ENCODE data around the gene TSC22D1.

DNA sequence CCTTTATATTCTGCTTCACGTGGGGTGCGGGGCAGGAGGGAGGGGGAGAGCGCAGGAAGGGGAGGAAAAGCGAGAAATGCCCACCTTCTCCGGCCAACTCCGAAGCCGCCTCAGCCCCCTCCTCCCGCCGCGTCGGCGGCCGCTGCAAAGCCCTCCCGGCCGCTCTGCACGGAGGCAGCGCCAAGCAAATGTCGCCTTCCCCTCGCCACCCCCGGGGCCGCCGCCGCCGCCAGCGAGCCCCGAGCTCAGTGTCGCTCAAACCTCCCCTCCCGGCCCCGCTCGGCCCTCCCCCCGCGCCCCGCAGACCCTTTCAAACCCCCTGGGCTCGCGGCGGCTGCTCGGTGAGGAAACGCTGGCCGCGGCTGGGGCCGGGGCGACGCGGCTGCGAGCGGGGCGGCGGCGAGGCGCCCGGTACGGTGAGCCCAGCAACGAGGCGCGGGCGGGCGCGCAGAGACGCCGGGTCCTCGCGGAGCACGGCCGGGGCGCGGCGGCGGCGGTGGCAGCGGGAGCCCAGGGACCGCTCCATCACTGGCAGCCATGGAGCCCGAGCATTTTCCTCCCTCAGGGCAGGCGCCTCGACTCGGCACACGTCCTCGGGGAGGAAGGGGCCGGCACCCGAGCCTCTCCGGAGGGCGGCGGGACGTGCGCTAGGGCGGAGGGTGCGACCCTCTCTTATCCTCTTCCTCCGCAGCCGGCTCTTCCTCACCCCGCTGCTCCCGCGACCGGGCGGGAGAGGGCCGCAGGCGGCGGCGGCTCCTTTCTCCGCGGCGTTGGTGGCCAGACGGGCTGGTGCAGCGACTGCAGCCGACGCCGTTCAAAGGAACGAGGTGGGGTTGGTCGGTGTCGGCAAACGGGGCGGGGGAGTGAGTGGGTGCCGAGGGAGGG is 463 bp upstream of the TSC22D1 start:
- TF ChIP-seq, protein P1, sequence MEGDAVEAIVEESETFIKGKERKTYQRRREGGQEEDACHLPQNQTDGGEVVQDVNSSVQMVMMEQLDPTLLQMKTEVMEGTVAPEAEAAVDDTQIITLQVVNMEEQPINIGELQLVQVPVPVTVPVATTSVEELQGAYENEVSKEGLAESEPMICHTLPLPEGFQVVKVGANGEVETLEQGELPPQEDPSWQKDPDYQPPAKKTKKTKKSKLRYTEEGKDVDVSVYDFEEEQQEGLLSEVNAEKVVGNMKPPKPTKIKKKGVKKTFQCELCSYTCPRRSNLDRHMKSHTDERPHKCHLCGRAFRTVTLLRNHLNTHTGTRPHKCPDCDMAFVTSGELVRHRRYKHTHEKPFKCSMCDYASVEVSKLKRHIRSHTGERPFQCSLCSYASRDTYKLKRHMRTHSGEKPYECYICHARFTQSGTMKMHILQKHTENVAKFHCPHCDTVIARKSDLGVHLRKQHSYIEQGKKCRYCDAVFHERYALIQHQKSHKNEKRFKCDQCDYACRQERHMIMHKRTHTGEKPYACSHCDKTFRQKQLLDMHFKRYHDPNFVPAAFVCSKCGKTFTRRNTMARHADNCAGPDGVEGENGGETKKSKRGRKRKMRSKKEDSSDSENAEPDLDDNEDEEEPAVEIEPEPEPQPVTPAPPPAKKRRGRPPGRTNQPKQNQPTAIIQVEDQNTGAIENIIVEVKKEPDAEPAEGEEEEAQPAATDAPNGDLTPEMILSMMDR (conservative IDR thresholded peaks at IDR 0.05 in 1 of 2, IDR thresholded peaks at IDR 0.05 in 1 of 2; ENCODE audit: extremely low read depth in 1 of 2, insufficient read depth in 1 of 2, low read depth in 1 of 2, low read length in 2 of 2): no peak
- TF ChIP-seq EZH2 (IDR thresholded peaks at IDR 0.05; ENCODE audit: borderline replicate concordance, low read length): no peak
